Posterior cingulate gyrus (tissue), 11 donors: ENCODE results near the gene CTSZ.

Source experiments
- DNase-seq, 10 donors: peaks; one replicate each; pipeline versions ENCODE4 v3.0.0 to v3.0.0-alpha.2; 2020 to 2021; ENCODE audit warnings: mixed read lengths in 3 of 10
- intact Hi-C: fragments of 100-400 bp; cut with DNase I; formaldehyde crosslinking; loops from one replicate; pipeline ENCODE4 v1.15.1; 2023

CTSZ gene

DNA sequence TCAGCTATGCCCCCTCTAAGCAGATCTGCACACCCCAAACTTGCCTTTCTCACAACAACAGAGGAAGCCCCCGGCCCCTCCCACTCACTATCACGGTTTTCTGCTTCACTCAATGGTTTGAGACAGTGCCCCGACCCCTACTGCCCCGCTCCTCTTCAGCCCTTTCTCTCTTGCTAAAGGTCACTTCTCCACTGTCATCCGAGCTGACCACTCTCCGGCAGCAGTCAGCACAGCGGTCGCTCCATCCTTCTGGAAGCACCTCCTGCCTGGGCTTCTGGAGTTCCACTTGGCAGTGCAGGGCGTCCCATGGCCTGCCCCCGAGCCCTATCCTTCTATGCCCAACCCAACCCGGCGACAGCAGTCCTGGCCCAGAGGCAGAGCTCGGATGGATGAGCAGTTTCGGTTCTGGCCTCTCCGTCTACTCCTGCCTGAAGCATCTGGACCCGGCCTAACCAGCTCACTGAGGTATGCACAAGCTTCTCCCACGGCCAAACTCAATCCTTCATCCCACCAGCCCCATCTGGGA, 4.1 kb downstream of the CTSZ start:
- DNase-seq, result peak in 2 of 10 donors; percentile 52 to 74
- intact Hi-C loops, result no loop called here

DNA sequence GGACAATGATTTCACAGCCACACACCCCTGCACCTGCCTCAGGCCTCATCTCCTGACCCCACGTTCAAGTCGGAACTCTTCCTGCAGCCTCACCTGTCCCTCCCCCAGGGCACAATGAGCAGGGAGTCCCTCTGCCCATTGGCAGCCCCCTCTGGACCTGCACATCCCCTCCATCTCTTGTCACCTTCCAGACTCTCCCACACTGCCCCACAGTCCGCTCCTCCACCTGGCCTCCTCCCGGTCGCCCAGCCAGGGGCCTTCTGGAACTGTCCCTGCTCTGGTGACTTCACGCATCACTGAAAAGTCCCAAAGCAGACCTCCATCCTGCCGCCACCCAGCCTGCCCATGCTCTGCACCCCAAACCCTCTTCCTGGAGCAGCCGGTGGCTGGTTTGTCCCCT, 4.7 kb downstream of the CTSZ start:
- intact Hi-C loops, result no loop called here
- DNase-seq, result peak in 2 of 10 donors; percentile 59 to 76

DNA sequence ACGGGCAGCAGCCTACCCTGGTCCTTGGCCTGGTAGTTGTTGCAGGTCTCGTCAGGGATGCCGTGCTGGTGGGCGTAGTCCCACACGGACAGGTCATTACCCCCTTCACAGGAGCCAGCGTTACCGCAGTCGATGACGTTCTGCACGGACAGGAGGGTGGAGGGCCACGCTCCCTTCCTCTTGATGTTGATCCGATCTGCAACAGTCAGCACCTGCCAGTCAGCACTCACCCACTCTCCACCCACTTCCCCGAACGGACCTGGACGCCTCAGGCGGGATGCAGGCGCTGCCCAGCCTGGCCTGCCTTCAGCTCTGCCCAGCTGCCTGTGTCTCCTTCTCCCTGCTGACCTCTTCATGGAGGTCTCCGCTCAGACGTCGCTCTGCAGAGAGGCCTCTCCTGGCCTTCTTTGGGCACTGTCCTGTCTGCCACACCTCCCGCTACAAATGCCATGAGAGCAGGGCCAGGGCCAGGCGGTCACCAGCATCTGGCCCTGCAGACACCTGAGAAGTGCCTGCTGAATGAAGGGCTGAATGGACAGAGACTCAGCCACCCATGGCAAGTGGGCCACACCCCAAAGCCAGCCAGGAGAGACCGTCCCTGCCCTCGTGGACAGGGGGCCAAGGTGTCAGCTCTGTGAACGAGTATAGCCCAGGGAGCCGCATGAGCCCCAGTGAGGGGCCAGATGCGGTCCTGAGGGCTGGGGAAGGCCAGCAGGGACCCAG, 5.4 kb downstream of the CTSZ start:
- intact Hi-C loops, result no loop called here
- peak in 3 of 10 donors; percentile 62 to 72 (median 67) for DNase-seq

DNA sequence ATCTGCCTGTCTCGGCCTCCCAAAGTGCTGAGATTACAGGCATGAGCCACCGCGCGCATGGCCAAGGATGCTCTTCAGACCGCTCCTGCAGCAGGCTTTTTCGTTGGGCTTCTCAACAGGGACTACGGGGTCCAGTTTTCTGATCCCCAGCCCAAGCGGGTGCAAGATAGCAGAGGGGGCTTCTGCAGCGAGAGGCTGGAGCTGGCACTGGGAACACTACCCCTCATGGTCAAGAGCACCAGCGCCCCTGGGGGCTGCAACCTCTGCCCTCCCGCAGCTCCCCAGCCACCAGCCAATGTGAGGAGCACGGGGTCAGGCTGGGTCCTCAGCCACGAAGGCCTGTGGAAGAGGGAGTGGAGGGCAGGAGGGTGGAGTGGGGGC, 6.0 kb downstream of the CTSZ start:
- peak in 2 of 10 donors; percentile 54 to 75 for DNase-seq
- intact Hi-C loops, result no loop called here

DNA sequence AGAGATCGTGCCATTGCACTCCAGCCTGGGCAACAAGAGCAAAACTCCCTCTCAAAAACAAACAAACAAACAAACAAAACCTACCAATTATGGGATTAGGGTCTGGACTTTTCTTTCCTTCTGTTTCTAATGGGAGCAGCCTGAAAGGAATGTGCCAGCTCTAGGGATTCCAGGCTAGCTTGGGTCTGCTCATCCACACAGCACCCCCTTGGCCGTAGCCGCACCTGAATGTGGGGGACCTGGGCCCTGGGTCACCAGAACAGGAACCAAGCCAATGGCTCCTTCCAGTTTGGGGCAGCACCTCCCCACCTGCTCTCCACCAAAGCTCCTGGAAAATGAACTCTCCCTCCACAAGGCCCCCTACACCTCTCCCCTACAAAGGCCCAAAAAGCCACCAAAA, 6.7 kb downstream of the CTSZ start:
- intact Hi-C loops, result no loop called here

DNA sequence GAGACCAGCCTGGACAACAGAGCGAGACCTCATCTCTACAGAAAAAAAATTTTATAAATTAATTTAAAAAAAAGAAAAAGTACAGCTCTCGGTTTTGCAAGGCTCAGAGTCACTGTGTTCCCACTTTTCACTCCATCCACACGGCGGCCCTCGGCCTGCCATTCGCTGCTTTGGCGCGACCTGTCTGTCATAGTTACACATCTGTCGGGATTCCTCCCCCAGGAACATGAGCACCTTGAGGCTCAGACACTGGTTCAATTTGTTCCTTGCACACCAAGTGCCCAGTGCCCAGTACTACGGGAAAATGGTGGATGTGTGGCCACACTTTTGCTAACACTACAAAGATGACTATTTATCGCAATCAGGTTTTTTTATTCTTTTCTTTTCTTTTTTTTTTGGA, 8.4 kb downstream of the CTSZ start:
- intact Hi-C loops, result no loop called here
- DNase-seq, result peak in 2 of 10 donors; percentile 40 to 83

More for the DNA sequence above, 6.7 kb downstream of the CTSZ start:
- peak in 1 of 10 donors; percentile 6 for DNase-seq

DNA sequence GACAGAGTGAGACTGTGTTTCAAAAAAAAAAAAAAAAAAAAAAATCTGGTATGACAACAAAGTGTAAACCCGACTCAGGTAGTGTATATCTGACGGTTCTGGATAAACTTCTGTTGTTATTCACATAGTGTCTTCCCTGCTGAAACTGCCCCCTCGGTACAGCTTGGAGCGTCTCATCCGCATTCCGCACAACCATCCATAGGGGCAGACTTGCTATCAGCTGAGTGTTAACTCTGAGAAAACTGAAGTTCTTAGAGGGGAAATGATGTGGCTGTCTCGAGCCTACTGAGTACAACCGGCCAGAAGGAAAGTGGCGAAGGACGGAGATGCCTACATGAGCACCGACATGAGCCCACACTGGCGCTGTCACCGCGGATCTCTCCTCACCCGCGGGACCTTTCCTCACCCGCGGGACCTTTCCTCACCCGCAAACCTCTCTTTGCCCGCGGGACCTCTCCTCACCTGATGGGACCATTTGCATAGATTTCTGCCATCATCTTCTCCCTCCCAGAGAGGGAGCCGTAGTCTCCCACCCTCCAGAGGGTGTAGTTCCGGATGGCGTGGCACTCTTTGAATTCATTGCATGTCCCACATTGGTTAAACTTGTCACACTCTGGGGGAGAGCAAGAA, 9.8 kb downstream of the CTSZ start:
- peak in 2 of 10 donors; percentile 16 to 64 for DNase-seq
- intact Hi-C loops, result no loop called here

DNA sequence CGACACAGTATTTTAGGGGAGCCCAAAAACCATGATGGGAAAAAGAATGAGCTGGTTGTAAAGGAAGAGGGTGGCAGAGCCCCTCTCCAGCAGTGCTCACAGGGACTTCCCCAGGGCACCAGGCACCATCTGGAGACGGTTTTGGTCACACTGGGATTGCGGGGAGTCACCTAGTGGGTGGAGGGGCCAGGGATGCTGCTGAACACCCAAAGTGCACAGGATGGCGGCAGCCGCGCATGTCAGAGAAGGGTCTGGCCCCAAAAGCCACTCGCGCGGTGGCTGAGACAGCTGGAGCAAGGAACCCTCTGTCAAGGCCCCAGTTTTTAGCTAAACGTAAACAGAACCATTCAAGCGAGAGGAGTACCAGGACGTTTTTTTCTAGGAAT, 10.8 kb downstream of the CTSZ start:
- peak in 2 of 10 donors; percentile 30 to 68 for DNase-seq
- intact Hi-C loops, result no loop called here

DNA sequence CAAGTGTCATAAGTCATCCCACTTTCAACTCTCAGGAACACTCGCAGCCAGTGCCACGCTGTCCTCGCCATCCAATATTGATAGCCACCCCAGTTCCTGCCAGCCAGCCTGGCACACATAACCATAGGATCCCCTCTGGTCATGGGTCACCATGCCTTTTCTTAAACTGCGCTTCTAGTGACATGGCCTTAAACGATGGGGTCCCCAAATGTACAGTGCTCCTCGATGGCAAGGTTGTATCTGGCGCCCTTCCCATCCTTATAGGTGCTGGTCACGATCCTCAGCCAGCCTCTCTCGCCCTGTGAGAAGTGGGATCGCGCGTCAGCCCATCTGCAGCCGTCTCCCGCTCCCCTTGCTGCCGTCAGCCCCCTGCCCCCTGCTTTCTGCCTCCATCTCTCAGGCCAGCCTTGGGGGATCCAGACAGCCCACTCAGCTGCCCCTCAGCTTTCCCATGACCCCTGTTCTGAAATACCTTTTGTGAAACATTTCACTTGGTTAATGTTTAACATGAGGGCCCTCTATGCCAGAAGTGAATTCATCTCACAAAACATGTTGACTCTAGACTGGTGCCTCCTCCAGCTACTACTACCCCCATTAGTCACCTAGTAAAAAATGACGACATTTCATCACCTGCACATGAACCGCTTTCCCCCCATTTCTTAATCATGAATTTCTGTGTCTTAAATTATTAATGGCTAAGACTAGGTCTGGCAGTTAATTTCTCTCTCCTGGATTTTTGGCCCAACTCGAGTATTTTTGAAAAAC, 11.4 kb downstream of the CTSZ start:
- peak in 2 of 10 donors; percentile 15 to 77 for DNase-seq
- intact Hi-C loops, result no loop called here

DNA sequence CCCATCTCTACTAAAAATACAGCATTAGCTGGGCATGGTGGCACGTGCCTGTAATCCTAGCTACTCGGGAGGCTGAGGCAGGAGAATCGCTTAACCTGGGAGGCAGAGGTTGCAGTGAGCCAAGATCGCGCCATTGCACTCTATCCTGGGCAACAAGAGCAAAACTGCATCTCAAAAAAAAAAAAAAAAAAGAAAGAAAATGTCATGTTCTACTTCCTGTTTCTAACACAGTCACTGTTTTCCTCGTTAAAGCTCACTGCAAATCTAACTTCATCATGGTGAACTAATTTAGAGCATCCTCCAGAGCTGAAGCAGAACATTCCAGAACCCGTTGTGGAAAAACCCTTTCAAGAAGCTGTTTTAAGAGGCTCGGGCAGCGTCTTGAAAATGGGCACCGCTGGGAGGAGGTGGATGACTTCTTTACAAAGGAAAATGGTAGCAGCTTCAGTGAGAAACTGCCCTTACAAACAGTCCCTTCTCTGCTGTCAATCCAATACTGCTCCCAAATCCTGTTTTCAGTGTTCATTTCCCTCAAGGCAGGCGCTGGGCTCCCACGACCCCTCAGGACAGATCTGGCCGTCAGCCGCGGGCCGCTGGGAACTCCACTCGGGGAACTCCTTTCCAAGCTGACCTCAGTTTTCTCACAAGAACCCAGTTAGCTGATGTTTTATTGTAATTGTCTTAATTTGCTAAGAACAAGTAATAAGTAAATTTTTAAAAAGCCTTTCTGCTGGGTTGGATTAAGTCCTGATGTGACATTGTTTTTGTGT, 12.5 kb downstream of the CTSZ start:
- DNase-seq, result peak in 2 of 10 donors; percentile 45 to 61
- intact Hi-C loops, result no loop called here

DNA sequence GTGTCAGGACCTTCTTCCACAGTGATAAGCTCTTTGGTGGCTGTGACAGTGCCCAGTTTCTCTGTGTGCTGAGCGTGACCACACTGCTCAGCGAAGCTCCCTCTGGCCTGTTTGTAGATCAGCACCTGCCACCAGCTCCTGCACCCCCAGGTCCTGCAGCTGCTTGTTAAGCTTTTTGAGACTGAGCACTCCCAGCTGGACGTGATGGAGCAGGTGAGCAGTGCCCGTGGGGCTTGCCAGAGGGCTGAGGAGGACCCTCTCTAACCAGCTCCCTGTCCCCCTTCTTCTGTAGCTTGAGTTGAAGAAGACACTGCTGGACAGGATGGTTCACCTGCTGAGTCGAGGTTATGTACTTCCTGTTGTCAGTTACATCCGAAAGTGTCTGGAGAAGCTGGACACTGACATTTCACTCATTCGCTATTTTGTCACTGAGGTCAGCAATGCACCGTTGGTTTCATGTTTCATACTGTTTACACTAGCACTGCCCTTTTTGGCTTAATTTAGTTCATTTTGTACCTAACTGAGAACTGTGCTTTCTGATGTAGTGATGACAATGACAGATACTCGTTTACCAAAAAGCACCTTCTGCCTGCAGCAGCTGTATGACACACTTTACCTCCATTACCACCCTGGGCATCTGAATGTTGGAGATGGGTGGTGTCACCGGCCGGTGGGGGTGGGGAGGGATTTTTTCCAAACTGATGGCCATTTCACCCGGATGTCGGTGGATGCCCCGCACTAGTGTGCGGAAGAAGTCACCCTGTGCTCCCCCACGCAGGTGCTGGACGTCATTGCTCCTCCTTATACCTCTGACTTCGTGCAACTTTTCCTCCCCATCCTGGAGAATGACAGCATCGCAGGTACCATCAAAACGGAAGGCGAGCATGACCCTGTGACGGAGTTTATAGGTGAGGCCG, 13.5 kb downstream of the CTSZ start:
- peak in 1 of 10 donors; percentile 70 for DNase-seq
- intact Hi-C loops, result no loop called here

DNA sequence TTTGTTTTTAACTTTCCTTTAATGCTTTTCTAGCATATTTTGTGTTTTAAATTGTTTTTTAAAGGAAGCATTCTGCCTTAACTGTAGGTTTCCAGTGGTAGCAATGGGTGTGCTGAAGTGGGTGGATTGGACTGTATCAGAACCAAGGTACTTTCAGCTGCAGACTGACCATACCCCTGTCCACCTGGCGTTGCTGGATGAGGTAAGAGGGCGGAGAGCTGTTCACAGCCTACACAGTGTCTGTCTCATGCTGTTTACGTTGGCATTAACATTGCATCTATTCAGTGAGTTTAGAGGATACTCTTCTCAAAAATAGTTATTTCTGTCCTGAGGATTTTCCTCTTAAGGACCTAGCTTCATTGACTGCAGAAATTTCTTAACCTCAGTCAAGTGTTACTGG, 14.1 kb downstream of the CTSZ start:
- intact Hi-C loops, result no loop called here

DNA sequence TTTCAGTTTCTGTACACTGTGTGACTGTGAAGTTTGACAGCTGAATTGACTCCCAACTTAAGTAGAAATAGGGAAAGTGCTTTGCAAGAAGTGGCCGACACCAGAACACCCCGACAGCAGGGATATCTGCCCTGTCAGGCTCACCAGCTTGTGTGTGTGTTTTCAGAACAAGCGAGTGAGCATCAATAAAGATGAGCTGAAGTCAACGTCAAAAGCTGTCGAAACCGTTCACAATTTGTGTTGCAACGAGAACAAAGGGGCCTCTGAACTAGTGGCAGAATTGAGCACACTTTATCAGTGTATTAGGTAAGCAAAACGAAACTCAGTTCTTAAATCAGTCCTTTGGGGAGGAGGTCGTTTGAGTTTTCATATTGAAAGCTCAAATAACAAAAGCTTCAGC, 15.3 kb downstream of the CTSZ start:
- DNase-seq, result peak in 1 of 10 donors; percentile 57
- intact Hi-C loops, result no loop called here

More for the DNA sequence above, 14.1 kb downstream of the CTSZ start:
- no peak for DNase-seq

DNA sequence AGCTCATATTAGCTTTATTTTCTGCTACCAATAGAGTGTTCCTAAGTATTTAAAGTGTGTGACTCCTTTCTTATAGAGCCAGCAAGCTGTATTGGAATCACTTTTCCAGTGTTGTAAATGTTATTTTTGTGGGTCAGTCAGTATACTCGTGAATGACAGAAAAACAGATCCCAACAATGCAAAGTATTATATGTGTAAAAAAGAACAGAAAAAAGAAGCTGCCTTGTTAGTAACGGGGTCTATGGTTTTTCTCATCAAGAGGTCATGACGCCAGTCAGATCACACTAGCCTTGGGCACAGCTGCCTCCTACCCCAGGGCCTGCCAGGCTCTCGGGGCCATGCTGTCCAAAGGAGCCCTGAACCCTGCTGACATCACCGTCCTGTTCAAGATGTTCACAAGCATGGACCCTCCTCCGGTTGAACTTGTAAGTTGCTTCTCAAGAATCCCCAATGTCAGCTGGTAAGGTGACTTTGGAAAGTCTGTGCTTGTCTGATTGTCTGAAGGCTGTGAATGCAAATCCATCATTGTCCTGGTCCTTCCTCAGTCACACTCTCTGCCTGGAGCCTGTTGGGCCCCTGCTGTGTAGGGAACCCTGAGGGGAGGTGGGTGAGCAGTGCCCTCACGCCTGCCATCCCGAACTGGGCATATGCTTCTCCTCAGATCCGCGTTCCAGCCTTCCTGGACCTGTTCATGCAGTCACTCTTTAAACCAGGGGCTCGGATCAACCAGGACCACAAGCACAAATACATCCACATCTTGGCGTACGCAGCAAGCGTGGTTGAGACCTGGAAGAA, 16.2 kb downstream of the CTSZ start:
- intact Hi-C loops, result no loop called here
- peak in 3 of 10 donors; percentile 14 to 75 (median 67) for DNase-seq

DNA sequence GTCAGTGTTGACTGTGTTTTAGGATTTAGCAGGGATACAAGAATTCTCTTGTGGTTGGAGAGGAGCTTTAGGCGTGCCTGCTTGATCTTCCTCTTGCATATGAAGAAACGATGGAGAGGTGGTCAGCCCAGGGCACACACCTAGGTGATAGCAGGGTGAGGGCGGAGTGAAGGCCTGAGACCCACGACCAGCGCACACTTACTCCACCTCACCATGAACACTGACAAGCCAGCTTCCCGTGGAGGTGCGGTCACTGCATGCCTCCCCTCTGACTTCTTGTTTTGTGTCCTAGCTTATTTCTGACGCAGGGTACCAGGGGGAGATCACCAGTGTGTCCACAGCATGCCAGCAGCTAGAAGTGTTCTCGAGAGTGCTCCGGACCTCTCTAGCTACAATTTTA, 17.9 kb downstream of the CTSZ start:
- intact Hi-C loops, result no loop called here
- DNase-seq, result peak in 1 of 10 donors; percentile 27

DNA sequence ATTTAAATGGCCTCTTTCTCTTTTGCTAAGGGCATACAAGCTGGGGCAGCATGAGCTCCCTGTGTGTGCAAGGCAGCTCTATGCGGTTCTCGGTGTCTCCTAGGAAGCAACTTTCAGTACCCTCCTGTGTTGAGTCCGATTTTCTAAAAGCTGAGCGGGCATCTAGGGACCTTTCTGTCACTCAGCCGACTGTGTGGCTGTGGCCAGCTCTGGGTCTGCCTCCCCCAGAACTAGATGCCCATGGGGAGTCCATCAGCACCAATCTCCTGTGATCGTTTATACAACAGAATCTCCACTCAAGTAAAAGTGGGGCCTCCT, 18.5 kb downstream of the CTSZ start:
- DNase-seq, result no peak
- intact Hi-C loops, result no loop called here

DNA sequence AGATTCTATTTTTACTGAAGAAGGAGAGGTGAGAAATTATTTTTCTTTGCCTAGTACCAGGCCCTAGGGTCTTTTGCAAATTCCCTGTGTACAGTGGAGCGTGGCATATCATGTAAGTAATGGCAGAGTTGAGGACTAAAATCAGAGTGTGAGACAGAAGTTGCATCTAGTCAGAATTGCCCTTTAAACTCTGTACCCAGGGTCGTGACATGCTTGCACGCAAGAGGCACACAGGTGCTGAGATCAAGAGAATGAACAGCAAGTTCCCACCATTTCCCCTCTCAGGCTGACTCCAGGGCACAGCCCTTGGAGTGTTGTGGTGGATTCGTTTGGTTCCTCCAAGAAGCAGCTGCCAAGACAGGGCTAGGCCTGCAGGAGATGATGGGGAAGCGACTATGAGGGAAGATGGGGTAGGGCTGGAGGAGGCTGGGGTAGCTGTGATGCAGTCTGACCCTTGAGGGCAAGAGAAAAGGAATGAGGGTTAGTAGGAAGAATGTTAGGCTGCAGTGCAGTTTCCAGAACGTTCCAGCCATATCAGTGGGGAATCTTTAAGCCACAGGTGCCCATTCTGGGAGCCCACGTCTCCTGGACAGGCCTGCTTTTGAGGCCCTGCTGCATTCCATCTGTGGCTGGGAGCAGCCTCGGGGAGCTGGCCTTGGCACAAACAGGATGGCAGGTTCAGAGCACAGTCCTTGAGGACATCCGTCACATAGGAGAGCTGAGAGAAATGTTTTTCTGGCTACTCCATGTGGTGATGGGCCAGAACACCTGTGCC, 19.1 kb downstream of the CTSZ start:
- DNase-seq, result peak in 1 of 10 donors; percentile 31
- intact Hi-C loops, result no loop called here

DNA sequence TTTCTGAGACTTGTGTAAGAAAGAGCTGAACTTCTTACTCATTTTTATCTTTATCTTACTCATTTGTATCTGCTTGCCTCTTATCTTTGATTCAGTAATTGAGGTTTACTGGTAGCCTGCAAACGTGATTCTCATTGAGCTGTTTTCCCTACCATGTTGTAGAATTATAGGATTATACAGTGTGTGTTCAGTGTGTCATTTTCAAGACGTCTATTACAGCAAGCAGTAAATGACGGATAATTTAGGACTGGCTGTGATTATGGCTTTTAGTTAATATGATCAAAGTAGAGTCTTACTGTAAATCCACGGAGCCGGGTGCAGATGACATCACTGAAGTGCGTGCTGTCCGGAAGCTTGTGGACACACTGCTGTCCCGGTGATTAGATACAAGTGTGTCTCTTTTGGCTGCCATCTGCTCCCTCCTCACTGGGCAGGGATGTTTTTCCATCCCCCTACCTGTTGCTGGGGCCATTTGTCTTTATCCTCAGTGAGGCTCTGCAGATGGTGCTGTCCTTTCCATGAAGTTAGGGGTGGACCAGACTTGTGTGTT, 20.0 kb downstream of the CTSZ start:
- intact Hi-C loops, result no loop called here
- peak in 1 of 10 donors; percentile 16 for DNase-seq
